Neural progenitor cell (in vitro differentiated cells): Measurements from ENCODE around the gene ADGRG2.

Experiments
- CTCF ChIP-seq: fragments of 200-600 bp; sonication (generic); IDR thresholded peaks from 2 replicates; pipeline ENCODE4 v1.5.1; 2017; ENCODE audit warnings: antibody characterized with exemption, mild to moderate bottlenecking
- EZH2 ChIP-seq: fragments of 200-600 bp; sonication (generic); IDR thresholded peaks from 2 replicates; pipeline ENCODE4 v1.6.1; 2017; ENCODE audit warnings: antibody characterized with exemption, mild to moderate bottlenecking, moderate library complexity

GRCh38 chrX:18964026-18964425, 158.2 kb downstream of the ADGRG2 start:
- no peak for TF ChIP-seq CTCF
- no peak for TF ChIP-seq EZH2
